Mucosa of rectum (tissue), 2 donors: Measurements from ENCODE around the gene SMARCD3.

Experiments used
- H3K27ac ChIP-seq, 2 donors: one replicate each; pipeline ENCODE4 v1.7.0; 2013; ENCODE audit warnings: inconsistent platforms in 2 of 2, low read depth in 2 of 2, low read length in 2 of 2
- H3K27me3 ChIP-seq, 2 donors: one replicate each; pipeline ENCODE4 v1.7.0; 2013; ENCODE audit warnings: low read length in 2 of 2; ENCODE audit not compliant: control insufficient read depth in 2 of 2, insufficient read depth in 2 of 2
- H3K36me3 ChIP-seq, 2 donors: one replicate each; pipeline ENCODE4 v1.7.0; 2013; ENCODE audit warnings: low read length in 2 of 2; ENCODE audit not compliant: control insufficient read depth in 2 of 2, insufficient read depth in 2 of 2
- H3K4me1 ChIP-seq, 2 donors: one replicate each; pipeline ENCODE4 v1.7.0; 2013; ENCODE audit warnings: low read length in 2 of 2, mild to moderate bottlenecking in 1 of 2; ENCODE audit not compliant: control insufficient read depth in 2 of 2, insufficient read depth in 2 of 2
- H3K4me3 ChIP-seq, 2 donors: one replicate each; pipeline ENCODE4 v1.7.0; 2013; ENCODE audit warnings: low read length in 2 of 2
- H3K9ac ChIP-seq, 2 donors: one replicate each; pipeline ENCODE4 v1.7.0; 2013; ENCODE audit warnings: low read length in 2 of 2, low read depth in 1 of 2, mild to moderate bottlenecking in 1 of 2
- H3K9me3 ChIP-seq, 2 donors: one replicate each; pipeline ENCODE4 v1.7.0; 2013; ENCODE audit warnings: low read length in 2 of 2; ENCODE audit not compliant: control insufficient read depth in 2 of 2
- donor health status: healthy.
- donor health status: Normal muscosa, but diverticular disease.

The SMARCD3 gene

DNA sequence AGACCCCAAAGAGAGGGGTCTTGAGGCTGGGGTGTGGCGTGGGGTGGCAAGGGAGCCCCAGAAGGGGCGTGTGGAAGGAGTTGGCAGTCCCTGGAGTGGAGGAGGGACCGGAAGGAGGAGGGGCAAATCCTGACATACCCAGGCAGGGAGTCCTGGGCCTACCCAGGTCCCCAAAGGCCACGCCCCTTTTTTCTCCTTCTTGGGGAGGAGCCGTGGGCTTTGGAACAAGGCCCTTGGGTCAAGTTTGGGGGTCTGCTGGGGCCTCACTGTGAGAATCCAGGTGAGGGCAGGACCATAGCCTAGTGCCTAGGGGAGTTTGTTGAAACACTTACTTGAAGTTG lies 1.2 kb upstream of the SMARCD3 start:
- no peaks in the 10 kb centered on the region for H3K9me3 ChIP-seq
- peak overlapping the region; percentile 54 to 68 for H3K27ac ChIP-seq
- no peaks in the 10 kb centered on the region for H3K36me3 ChIP-seq
- peak overlapping the region in 1 of 2 donors; percentile 13 for H3K4me3 ChIP-seq
- no peak overlapping the region for H3K9ac ChIP-seq
- peaks cover 47 to 55% of the 10 kb centered on the region in 2 donors for H3K27me3 ChIP-seq
- peaks cover 37 to 38% of the 10 kb centered on the region in 2 donors for H3K4me1 ChIP-seq

- peaks cover 38 to 39% of the 10 kb centered on the region in 2 donors for H3K4me1 ChIP-seq
- peak overlapping the region; percentile 26 to 45 for H3K9ac ChIP-seq
- H3K4me3 ChIP-seq, result peak overlapping the region; percentile 53 to 62
- H3K36me3 ChIP-seq, result no peaks in the 10 kb centered on the region
- H3K27me3 ChIP-seq, result peaks cover 48 to 56% of the 10 kb centered on the region in 2 donors
- no peaks in the 10 kb centered on the region for H3K9me3 ChIP-seq
- peak overlapping the region; percentile 54 to 68 for H3K27ac ChIP-seq
These were observed 689 bp upstream of the SMARCD3 start for GRCh38 chr7:151249034-151249731.

- H3K27ac ChIP-seq, result peak overlapping the region; percentile 34 to 68
- H3K9me3 ChIP-seq, result no peaks in the 10 kb centered on the region
- H3K4me3 ChIP-seq, result peak overlapping the region; percentile 51 to 65
- H3K27me3 ChIP-seq, result peaks cover 48 to 54% of the 10 kb centered on the region in 2 donors
- H3K4me1 ChIP-seq, result peaks cover 38 to 39% of the 10 kb centered on the region in 2 donors
- H3K9ac ChIP-seq, result peak overlapping the region; percentile 32 to 33
- H3K36me3 ChIP-seq, result no peaks in the 10 kb centered on the region
These were observed 716 bp downstream of the SMARCD3 start for GRCh38 chr7:151247611-151248345.

DNA sequence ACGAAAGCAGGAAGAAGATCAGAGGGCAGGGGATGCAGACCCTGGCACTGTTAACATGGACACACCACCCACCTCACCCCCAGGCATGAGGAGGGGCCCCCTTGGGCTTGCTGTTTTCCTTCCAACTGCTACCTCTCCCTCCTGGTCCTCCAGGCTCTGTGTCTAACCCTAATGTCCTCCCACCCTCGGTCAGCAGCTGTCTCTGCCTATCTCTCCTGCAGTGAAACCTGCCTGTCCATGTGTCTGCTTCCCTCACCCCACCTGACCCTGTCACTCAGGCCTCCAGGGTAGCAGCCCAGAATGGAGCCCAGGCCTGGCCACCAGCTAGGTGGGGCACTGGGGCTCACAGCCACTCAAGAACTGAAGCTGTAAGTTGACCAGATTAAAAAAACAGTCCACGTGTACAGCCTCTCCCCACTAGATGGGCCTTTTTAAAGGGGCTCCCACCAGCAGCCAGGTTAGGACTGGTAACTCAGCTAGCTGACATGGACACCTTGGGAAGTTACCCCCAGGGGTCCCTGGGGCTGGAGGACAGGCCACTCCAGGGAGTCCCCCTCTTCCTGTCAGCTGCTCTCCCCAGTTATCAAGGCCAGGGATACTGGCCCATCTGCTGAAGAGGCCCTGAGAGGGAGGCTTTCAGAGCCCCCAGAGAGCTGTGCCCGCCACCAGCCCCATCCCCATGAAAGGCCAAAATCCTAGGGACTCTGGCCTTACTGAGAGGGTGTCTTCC lies 1.5 kb downstream of the SMARCD3 start:
- Histone ChIP-seq H3K27ac (peak overlapping the region in 1 of 2 donors; percentile 48), H3K36me3 (no peaks in the 10 kb centered on the region), H3K9me3 (no peaks in the 10 kb centered on the region), H3K27me3 (peaks cover 45 to 47% of the 10 kb centered on the region in 2 donors), H3K4me3 (no peak overlapping the region), H3K9ac (peak overlapping the region in 1 of 2 donors; percentile 6), H3K4me1 (peaks cover 32% of the 10 kb centered on the region in 2 donors)

DNA sequence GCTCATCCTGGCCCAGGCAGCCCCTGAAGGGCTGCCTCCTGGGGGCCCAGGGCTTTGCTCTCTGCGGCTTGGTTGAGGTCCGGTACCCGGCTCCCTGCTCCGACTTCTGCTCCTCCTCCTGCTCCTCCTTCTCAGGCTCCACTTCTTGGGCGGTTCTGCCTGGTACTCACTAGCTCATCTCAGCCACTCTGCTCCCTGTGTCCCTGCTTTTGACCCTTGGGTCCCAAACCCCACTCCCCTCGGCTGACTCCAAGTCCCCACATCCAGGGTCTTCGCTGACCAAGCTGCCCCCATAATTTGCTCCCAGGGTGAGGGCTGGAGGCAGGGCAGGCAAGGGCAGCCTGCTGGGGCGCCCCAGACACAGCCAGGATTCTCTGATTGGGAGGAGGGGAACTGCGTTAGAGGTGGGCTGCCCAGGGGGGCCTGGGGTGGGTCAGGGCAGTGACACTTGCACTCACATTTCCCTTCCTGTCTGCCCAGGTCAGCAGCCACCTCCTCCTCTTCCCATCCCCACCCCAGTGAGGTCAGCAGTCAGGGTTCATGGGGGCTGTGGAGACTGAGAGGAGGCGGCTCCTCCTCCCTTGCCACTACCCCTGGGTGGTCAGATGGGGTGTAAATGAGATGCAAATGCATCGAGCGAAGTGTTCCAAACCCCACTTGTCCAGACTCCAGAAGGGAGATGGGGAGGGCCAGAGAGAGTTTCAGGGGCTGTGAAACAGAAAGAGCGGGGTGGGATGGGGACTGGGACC lies 2.2 kb downstream of the SMARCD3 start:
- H3K27ac ChIP-seq, result no peak overlapping the region
- no peak overlapping the region for H3K4me3 ChIP-seq
- H3K36me3 ChIP-seq, result no peaks in the 10 kb centered on the region
- H3K9ac ChIP-seq, result no peak overlapping the region
- peaks cover 30 to 31% of the 10 kb centered on the region in 2 donors for H3K4me1 ChIP-seq
- H3K27me3 ChIP-seq, result peaks cover 43 to 47% of the 10 kb centered on the region in 2 donors
- no peaks in the 10 kb centered on the region for H3K9me3 ChIP-seq

DNA sequence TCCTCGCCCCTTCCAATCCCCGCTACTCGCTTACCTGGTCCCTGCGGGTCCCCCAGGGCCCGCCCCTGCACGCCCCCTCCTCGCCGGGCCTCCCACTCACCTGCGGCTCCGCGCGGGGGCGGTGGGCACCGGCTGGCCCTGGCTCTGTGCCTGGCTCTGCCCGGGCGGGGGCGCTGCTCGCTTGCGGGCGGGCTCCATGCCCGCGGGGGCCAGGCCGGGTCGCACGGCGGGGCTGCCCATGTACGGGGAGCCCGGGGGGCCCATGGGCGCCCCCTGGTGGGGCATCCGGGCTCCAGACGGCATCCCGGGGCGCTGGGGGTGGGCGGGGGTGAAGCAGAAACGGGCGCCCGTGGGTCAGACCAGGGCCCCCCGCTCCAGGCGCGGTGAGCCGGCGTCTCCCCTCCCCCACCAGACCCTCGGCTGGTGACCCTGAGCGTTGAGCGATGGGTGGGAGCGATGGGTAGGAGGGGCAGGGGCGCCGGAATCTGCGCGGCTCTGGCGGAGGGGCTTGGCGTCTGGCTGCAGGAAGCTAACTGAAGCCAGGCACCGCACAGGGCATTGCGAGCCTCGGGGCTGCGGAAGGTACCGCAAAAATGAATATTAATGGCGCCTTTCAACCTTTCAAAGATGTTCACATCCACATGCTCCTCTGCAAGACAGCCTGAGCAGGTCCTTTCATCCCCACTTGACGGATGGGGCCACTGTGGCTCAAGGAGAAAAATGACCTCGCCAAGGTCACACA lies 3.0 kb downstream of the SMARCD3 start:
- Histone ChIP-seq H3K27ac (no peak overlapping the region), H3K4me3 (peak overlapping the region; percentile 39 to 42), H3K9ac (peak overlapping the region in 1 of 2 donors; percentile 24), H3K4me1 (peaks cover 26 to 27% of the 10 kb centered on the region in 2 donors), H3K9me3 (no peaks in the 10 kb centered on the region), H3K27me3 (peaks cover 36 to 40% of the 10 kb centered on the region in 2 donors), H3K36me3 (no peaks in the 10 kb centered on the region)

DNA sequence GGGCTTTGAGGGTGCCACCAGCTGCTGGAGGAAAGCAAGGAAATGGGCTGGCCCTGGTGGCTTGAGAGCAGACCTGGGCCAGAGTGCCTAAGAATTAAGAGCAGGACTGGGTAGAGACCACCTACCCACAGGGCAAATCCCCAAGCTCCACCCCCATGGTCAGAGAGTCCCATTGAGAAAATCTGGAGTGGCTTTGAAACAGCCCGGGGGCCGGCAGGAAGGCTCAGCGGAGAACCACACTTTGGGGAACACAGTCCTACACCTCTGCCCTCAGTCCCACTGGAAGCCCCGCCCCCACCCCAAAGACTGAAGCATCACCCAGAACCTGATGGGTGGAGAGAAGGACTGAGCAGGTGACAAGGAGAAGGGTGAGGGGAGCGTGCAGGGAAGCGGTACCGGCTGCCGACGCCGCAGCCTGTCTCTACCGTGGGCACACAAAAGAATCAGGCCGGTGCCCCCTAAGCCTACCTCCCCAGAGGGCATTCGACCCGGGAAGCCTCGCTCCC lies 3.6 kb downstream of the SMARCD3 start:
- H3K9ac ChIP-seq, result no peak overlapping the region
- H3K36me3 ChIP-seq, result no peaks in the 10 kb centered on the region
- H3K4me1 ChIP-seq, result peaks cover 23 to 24% of the 10 kb centered on the region in 2 donors
- no peak overlapping the region for H3K27ac ChIP-seq
- no peaks in the 10 kb centered on the region for H3K9me3 ChIP-seq
- peak overlapping the region; percentile 39 to 42 for H3K4me3 ChIP-seq
- H3K27me3 ChIP-seq, result peaks cover 30 to 34% of the 10 kb centered on the region in 2 donors

- Histone ChIP-seq H3K9ac (no peak overlapping the region), H3K9me3 (no peaks in the 10 kb centered on the region), H3K4me3 (no peak overlapping the region), H3K36me3 (peaks cover 0 to 2% of the 10 kb centered on the region in 2 donors), H3K27ac (no peak overlapping the region), H3K4me1 (peaks cover 18 to 19% of the 10 kb centered on the region in 2 donors), H3K27me3 (peaks cover 30 to 33% of the 10 kb centered on the region in 2 donors)
These were observed 4.2 kb downstream of the SMARCD3 start for GRCh38 chr7:151244196-151244840.
